ENCODE data around the gene ALX3. TPM values are rescaled to one million over a fixed set of nuclear protein-coding genes. Genes with fewer than 3 reads are reported as not detected.

The ALX3 gene
- total RNA-seq: under 1 TPM in 1 of 6 donors, not detected in 5; 0.24 TPM

GRCh38 chr1:110070671-110071242 is at the start of gene ALX3:
Gene ALX3, minus strand, starts transcription at chr1:110070672. Its CDS starts 60 bp downstream, at chr1:110070612.
- H3K36me3 ChIP-seq: no peaks in the 10 kb centered on the region
- H3K4me3 ChIP-seq: peak within 1 kb of the TSS in 2 of 4 donors; percentile 17 to 24
- 22% methylated on average over 9 of the region's 27 CpGs; no CpG with 5 or more reads in 1 of the 2 donors for whole genome bisulfite sequencing, 2 donors
- peaks cover 2 to 54% (median 37%) of the 10 kb centered on the region in 4 donors for H3K27me3 ChIP-seq
- DNase-seq (no peak), ATAC-seq (ENCODE audit: low FRiP score in 2 of 2) (no peak)
- no peak for TF ChIP-seq POLR2A (IDR thresholded peaks at IDR 0.05)
- TF ChIP-seq POLR2AphosphoS5 (IDR thresholded peaks at IDR 0.05): no peak
- TF ChIP-seq EP300 (IDR thresholded peaks at IDR 0.05): no peak
- TF ChIP-seq, protein P1, sequence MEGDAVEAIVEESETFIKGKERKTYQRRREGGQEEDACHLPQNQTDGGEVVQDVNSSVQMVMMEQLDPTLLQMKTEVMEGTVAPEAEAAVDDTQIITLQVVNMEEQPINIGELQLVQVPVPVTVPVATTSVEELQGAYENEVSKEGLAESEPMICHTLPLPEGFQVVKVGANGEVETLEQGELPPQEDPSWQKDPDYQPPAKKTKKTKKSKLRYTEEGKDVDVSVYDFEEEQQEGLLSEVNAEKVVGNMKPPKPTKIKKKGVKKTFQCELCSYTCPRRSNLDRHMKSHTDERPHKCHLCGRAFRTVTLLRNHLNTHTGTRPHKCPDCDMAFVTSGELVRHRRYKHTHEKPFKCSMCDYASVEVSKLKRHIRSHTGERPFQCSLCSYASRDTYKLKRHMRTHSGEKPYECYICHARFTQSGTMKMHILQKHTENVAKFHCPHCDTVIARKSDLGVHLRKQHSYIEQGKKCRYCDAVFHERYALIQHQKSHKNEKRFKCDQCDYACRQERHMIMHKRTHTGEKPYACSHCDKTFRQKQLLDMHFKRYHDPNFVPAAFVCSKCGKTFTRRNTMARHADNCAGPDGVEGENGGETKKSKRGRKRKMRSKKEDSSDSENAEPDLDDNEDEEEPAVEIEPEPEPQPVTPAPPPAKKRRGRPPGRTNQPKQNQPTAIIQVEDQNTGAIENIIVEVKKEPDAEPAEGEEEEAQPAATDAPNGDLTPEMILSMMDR (IDR thresholded peaks at IDR 0.05): no peak
- no peaks in the 10 kb centered on the region for H3K9me3 ChIP-seq
- H3K4me1 ChIP-seq: peaks cover 29 to 36% (median 31%) of the 10 kb centered on the region in 4 donors
- H3K27ac ChIP-seq: no peak within 1 kb of the TSS

DNA sequence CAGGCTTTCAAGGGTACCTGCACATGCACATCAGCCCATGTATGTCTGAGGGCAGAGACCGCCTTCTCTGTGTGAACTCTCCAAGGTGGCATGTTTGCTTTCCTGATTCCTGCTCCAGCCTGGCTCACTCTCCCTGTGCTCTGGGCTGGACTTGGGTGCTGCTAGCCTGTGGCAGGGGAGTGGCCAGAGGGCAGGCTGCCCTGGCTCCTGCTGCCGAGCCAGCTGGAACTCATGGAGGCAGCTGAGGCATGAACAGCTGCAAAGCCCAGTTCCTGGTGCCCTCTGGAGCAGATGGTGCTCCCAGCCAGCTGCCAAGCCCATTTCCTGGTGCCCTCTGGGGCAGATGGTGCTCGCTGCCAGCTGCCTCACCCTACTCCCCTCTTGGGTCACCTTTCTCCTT is 49.4 kb upstream of the ALX3 start:
- TF ChIP-seq, protein P1 (IDR thresholded peaks at IDR 0.05): no peak
- no peak for TF ChIP-seq POLR2A (IDR thresholded peaks at IDR 0.05)
- no peak for TF ChIP-seq EP300 (IDR thresholded peaks at IDR 0.05)
- no peak for TF ChIP-seq POLR2AphosphoS5 (IDR thresholded peaks at IDR 0.05)
- no peaks in the 10 kb centered on the region for H3K36me3 ChIP-seq
- DNase-seq (peak in 1 of 2 donors; percentile 43), ATAC-seq (ENCODE audit: low FRiP score in 2 of 2) (no peak)
- 43 to 87% methylated on average over 2 to 3 of the region's 3 CpGs for WGBS, 2 donors
- H3K9me3 ChIP-seq: peaks cover 0 to 6% (median 0%) of the 10 kb centered on the region in 4 donors
- no peak overlapping the region for H3K4me3 ChIP-seq
- H3K4me1 ChIP-seq: no peaks in the 10 kb centered on the region
- H3K27ac ChIP-seq: no peak overlapping the region
- no peaks in the 10 kb centered on the region for H3K27me3 ChIP-seq

GRCh38 chr1:110118636-110119396 is 48.3 kb upstream of the ALX3 start:
- no peaks in the 10 kb centered on the region for H3K27me3 ChIP-seq
- no peak for TF ChIP-seq POLR2AphosphoS5 (IDR thresholded peaks at IDR 0.05)
- TF ChIP-seq POLR2A (IDR thresholded peaks at IDR 0.05): no peak
- TF ChIP-seq, protein P1 (IDR thresholded peaks at IDR 0.05): no peak
- no peak for TF ChIP-seq EP300 (IDR thresholded peaks at IDR 0.05)
- DNase-seq (no peak), ATAC-seq (ENCODE audit: low FRiP score in 2 of 2) (no peak)
- no peak overlapping the region for H3K27ac ChIP-seq
- 67 to 70% methylated on average over 6 to 7 of the region's 7 CpGs for WGBS, 2 donors
- no peaks in the 10 kb centered on the region for H3K36me3 ChIP-seq
- peaks cover 0 to 4% (median 0%) of the 10 kb centered on the region in 4 donors for H3K9me3 ChIP-seq
- H3K4me1 ChIP-seq: no peaks in the 10 kb centered on the region
- no peak overlapping the region for H3K4me3 ChIP-seq

- Histone ChIP-seq H3K36me3 (no peaks in the 10 kb centered on the region), H3K27me3 (no peaks in the 10 kb centered on the region), H3K4me3 (no peak overlapping the region), H3K27ac (no peak overlapping the region), H3K4me1 (no peaks in the 10 kb centered on the region), H3K9me3 (no peaks in the 10 kb centered on the region)
- no peak for DNase-seq
- TF ChIP-seq POLR2A (IDR thresholded peaks at IDR 0.05) (no peak), POLR2AphosphoS5 (IDR thresholded peaks at IDR 0.05) (no peak), EP300 (IDR thresholded peaks at IDR 0.05) (no peak)
- TF ChIP-seq, protein P1 (IDR thresholded peaks at IDR 0.05): no peak
- 47 to 50% methylated on average over 5 of the region's 5 CpGs for WGBS, 2 donors
- no peak for ATAC-seq (ENCODE audit: low FRiP score in 2 of 2)
These were observed 44.3 kb upstream of the ALX3 start for GRCh38 chr1:110114784-110115183.
